T-helper 1 cell treated with Interleukin-12 subunit alpha and Interleukin-12 subunit beta and Interleukin-4 antibody, amounts not matched to agents 30 μg/mL and 1 μg/mL, for 36 hours (primary cell): ENCODE results near the gene VEGFB.
A peak's percentile ranks its signal among the peaks of the same experiment; 100 is the strongest.
"Not testable (repeated sequence)": the region's sequence is repeated elsewhere in the genome, so short reads cannot be mapped to it uniquely, and the experiment has no call there.

ENCODE experiments used
- H3K27ac Mint-ChIP-seq: one replicate; pipeline ENCODE4 v1.8.0; 2021; ENCODE audit warnings: mild to moderate bottlenecking, mixed read lengths
- H3K27me3 Mint-ChIP-seq: one replicate; pipeline ENCODE4 v1.8.0; 2021; ENCODE audit warnings: low read depth, mixed read lengths
- H3K36me3 Mint-ChIP-seq: one replicate; pipeline ENCODE4 v1.8.0; 2021; ENCODE audit warnings: low read depth, mixed read lengths
- H3K4me1 Mint-ChIP-seq: one replicate; pipeline ENCODE4 v1.8.0; 2021; ENCODE audit warnings: low read depth, mixed read lengths
- H3K4me3 Mint-ChIP-seq: one replicate; pipeline ENCODE4 v1.8.0; 2021; ENCODE audit warnings: mild to moderate bottlenecking, moderate library complexity, mixed read lengths
- H3K9me3 Mint-ChIP-seq: one replicate; pipeline ENCODE4 v1.8.0; 2021; ENCODE audit warnings: mixed read lengths

VEGFB gene

DNA sequence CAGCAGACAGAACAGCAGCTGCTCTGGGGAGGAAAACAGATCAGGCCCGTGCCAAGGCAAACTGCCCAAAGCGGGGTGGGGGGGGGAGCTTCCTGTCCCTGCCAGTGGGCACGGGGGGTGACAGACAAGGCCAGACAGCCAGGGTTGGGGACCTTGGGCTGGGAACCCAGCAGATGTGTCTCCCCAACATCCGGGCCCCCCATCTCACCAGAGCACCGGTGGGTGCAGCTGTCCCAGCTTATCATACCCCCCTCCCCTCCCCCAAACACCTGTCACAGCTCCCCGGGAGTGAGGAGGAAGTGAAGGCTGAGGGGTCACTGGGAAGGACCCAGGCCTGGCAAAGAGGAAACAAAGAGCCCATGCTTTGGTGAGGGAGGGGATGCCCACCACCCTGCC lies 11.0 kb downstream of the VEGFB start:
- Mint-ChIP-seq H3K4me3 (peak overlapping the region; percentile 87), H3K36me3 (no peaks in the 10 kb centered on the region), H3K27ac (peak overlapping the region; percentile 79), H3K27me3 (no peaks in the 10 kb centered on the region), H3K9me3 (no peaks in the 10 kb centered on the region), H3K4me1 (peaks cover 31% of the 10 kb centered on the region)

DNA sequence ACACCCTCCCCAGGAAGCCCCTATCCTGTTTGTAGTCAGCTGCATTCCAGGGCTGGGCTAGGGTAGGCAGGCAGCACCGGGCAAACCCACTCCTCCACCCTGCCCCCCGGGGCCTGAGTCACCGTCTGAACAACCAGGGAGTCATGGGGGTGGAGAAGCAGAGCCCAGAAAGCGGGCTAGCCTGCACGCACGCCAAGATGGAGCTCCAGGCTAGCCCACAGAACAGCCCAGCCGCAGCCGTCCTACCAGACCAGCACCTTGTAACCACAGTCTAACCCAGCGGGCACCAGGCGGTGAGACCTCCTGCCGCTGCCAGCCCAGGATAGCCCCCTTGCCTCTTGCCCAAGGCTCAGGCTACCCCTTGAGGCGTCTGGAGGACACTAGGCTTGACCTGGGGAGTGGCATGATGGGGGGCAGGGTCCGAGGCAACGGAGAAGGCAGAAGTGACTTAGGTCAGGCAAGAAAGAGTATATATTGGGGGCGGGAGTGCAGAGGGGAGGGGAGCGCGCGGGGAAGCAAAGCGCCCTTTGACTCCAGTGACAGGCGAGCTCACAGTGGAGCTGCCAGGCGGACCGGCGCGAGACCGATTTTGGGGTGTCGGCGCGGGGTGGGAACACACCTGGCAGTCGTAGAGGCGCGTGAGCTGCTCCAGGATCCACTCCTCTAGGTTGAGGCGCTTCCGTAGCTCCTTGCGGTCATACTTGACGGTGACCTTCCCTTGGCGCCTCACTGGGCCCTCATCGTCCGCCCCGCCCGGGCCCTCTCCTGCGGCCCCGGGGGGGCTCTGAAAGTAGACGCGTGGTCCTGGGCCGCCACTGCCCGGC lies 11.6 kb downstream of the VEGFB start:
- H3K9me3 Mint-ChIP-seq = no peaks in the 10 kb centered on the region
- H3K4me1 Mint-ChIP-seq = peaks cover 28% of the 10 kb centered on the region
- no peaks in the 10 kb centered on the region for H3K36me3 Mint-ChIP-seq
- no peaks in the 10 kb centered on the region for H3K27me3 Mint-ChIP-seq
- peak overlapping the region; percentile 79 for H3K27ac Mint-ChIP-seq
- peak overlapping the region; percentile 87 for H3K4me3 Mint-ChIP-seq

DNA sequence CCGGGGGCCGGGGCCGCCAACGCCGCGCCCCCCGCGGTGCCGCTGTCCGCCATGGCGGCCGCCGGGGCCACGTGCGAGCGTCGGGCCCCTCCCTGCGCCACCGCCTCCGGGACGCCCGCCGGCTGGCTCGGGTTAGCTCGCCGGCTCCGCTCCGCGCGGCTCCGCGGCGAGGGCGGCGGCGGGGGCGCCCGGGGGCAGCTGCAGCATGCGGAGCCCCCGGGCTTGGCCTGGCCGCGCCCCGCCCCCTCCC lies 12.2 kb downstream of the VEGFB start:
- not testable (repeated sequence) for H3K27me3 Mint-ChIP-seq, H3K9me3 Mint-ChIP-seq, H3K36me3 Mint-ChIP-seq, H3K27ac Mint-ChIP-seq
- Mint-ChIP-seq H3K4me1 (peaks cover 28% of the 10 kb centered on the region), H3K4me3 (peak overlapping the region; percentile 88)

GRCh38 chr11:64246871-64247728 lies 12.7 kb downstream of the VEGFB start, which contains the start of gene PPP1R14B:
Gene PPP1R14B, minus strand, starts transcription at chr11:64246943. Its CDS starts 270 bp downstream, at chr11:64246673.
- Mint-ChIP-seq H3K4me3 (peak within 1 kb of the TSS; percentile 88), H3K9me3 (no peaks in the 10 kb centered on the region), H3K4me1 (peaks cover 32% of the 10 kb centered on the region), H3K36me3 (no peaks in the 10 kb centered on the region), H3K27ac (peak within 1 kb of the TSS; percentile 79), H3K27me3 (no peaks in the 10 kb centered on the region)

DNA sequence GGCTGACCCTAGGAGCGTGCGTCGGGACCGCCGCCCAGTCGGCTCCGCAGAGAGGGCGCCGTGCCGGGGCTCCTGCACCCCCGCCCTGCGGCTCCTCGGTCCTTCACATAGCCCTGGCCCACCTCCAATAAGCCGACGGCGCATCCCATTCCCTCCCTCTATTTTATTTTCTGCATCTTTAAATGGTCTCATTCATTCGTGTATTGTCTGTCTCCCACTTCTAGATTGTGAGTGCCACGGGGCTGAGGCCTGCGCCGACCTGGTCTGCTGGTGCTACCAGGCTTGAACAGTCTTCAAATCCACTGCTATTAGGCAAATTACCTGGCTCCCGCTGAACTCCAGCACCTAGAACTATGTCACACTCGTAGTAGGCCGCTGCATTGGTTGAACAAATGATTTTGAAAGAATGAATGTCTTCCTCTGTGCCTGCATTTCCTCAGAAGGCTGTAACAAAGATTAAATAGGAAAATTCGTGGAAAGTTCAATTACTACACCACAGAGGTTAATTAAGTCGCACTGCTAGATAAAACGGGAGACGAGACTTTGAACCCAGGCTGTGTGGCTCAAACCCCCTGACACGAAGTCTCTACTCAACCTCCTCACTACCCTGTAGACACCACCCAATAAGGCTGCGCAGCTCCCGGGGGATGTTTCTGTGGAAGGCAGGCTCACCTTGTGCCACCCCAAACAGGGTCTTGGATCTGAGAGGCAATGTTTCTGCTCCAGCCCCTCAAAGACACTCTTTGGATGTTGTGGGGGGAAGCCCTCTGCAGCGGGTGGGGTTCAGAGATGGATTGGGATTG lies 13.5 kb downstream of the VEGFB start:
- Mint-ChIP-seq H3K27me3 (no peaks in the 10 kb centered on the region), H3K27ac (peak overlapping the region; percentile 36), H3K36me3 (no peaks in the 10 kb centered on the region), H3K4me1 (peaks cover 29% of the 10 kb centered on the region), H3K4me3 (peak overlapping the region; percentile 75), H3K9me3 (no peaks in the 10 kb centered on the region)

DNA sequence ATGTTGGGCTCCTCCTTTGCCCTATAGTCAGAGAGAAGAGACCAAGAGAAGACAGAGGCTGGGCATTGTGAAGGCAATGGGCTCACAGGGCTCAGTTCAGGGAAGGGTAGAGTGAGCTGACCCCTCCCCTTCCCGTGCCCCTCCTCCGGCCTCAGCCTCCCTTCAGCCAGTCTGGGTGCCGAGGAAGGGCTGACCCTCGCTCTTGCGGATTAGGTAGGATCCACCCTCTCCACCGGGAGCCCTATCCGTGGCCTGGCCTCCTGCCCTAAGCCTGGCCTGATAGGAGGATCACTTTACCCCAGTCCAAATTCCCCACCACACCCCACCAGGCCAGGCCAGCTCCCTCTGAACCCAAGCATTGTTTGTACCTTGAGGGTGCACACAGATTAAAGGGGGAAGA lies 14.2 kb downstream of the VEGFB start:
- Mint-ChIP-seq H3K27ac (no peak overlapping the region), H3K4me1 (peaks cover 25% of the 10 kb centered on the region), H3K36me3 (no peaks in the 10 kb centered on the region), H3K27me3 (no peaks in the 10 kb centered on the region), H3K9me3 (no peaks in the 10 kb centered on the region), H3K4me3 (peak overlapping the region; percentile 75)

DNA sequence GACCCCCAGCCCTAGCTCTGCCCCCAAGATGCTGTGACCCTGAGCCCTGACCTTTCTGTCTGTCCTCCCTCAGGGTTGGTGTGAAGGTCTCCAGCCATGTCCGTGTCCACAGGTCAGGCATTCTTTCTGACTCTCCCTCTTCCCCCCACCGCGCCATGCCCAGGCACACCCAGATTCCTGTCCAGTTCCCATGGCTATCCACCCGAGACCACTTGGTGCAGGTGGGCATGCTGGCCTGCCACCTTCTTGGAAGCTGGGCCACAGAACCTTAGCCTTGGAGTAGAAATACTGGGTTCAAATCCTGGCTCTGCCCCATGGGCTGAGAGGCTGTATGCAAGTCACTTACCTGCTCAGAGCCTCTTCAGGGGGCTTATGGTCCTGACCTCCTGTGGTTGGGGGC lies 14.7 kb downstream of the VEGFB start:
- peaks cover 27% of the 10 kb centered on the region for H3K4me1 Mint-ChIP-seq
- H3K36me3 Mint-ChIP-seq = no peaks in the 10 kb centered on the region
- H3K4me3 Mint-ChIP-seq = no peak overlapping the region
- H3K27me3 Mint-ChIP-seq = no peaks in the 10 kb centered on the region
- H3K27ac Mint-ChIP-seq = no peak overlapping the region
- H3K9me3 Mint-ChIP-seq = no peaks in the 10 kb centered on the region

- Mint-ChIP-seq H3K27ac (no peak overlapping the region), H3K36me3 (no peaks in the 10 kb centered on the region), H3K4me1 (peaks cover 27% of the 10 kb centered on the region), H3K27me3 (no peaks in the 10 kb centered on the region), H3K4me3 (peak overlapping the region; percentile 59), H3K9me3 (no peaks in the 10 kb centered on the region)
Measured at GRCh38 chr11:64249563-64250414, 15.4 kb downstream of the VEGFB start.

GRCh38 chr11:64250415-64251015 lies 16.1 kb downstream of the VEGFB start:
- peaks cover 2% of the 10 kb centered on the region for H3K36me3 Mint-ChIP-seq
- no peak overlapping the region for H3K27ac Mint-ChIP-seq
- H3K9me3 Mint-ChIP-seq = no peaks in the 10 kb centered on the region
- H3K4me1 Mint-ChIP-seq = peaks cover 23% of the 10 kb centered on the region
- H3K4me3 Mint-ChIP-seq = peak overlapping the region; percentile 74
- no peaks in the 10 kb centered on the region for H3K27me3 Mint-ChIP-seq

- Mint-ChIP-seq H3K9me3 (no peaks in the 10 kb centered on the region), H3K4me1 (peaks cover 21% of the 10 kb centered on the region), H3K36me3 (peaks cover 2% of the 10 kb centered on the region), H3K4me3 (peak within 1 kb of the TSS; percentile 89), H3K27me3 (no peaks in the 10 kb centered on the region), H3K27ac (peak within 1 kb of the TSS; percentile 71)
Measured at GRCh38 chr11:64251016-64251752, 16.8 kb downstream of the VEGFB start, which contains the start of gene PLCB3. Gene PLCB3, plus strand, starts transcription at chr11:64251530. Its CDS starts 120 bp downstream, at chr11:64251650.

- Mint-ChIP-seq H3K4me3 (peak overlapping the region; percentile 89), H3K36me3 (peaks cover 2% of the 10 kb centered on the region), H3K4me1 (peaks cover 21% of the 10 kb centered on the region)
Measured at GRCh38 chr11:64251753-64252002, 17.3 kb downstream of the VEGFB start.

GRCh38 chr11:64252003-64252872 lies 17.9 kb downstream of the VEGFB start:
- Mint-ChIP-seq H3K9me3 (no peaks in the 10 kb centered on the region), H3K4me3 (peak overlapping the region; percentile 89), H3K36me3 (peaks cover 2% of the 10 kb centered on the region), H3K4me1 (peaks cover 21% of the 10 kb centered on the region), H3K27ac (peak overlapping the region; percentile 71), H3K27me3 (no peaks in the 10 kb centered on the region)

More at GRCh38 chr11:64251753-64252002, 17.3 kb downstream of the VEGFB start:
- no peaks in the 10 kb centered on the region for H3K9me3 Mint-ChIP-seq
- no peaks in the 10 kb centered on the region for H3K27me3 Mint-ChIP-seq
- peak overlapping the region; percentile 71 for H3K27ac Mint-ChIP-seq
